ENCODE results near the gene PNPLA6. TPM values are rescaled to one million over a fixed set of nuclear protein-coding genes. Genes with fewer than 3 reads are reported as not detected.
A peak's percentile ranks its signal among the peaks of the same experiment; 100 is the strongest.

The PNPLA6 gene
- 100 to 1,000 TPM in 2 of 3 donors, 10 to 100 TPM in 1; 85.7 to 136 (median 121) TPM for total RNA-seq
- long read RNA-seq, donor 1, full-length matches to known transcripts = 24 of 161 reads
- long read RNA-seq, donor 1, partial matches to known transcripts = 109 of 161 reads
- long read RNA-seq, donor 1, other reads (novel, unspliced or antisense) = 28 of 161 reads
- long read RNA-seq, donor 2, full-length matches to known transcripts = 1 of 14 reads
- long read RNA-seq, donor 2, partial matches to known transcripts = 11 of 14 reads
- long read RNA-seq, donor 2, other reads (novel, unspliced or antisense) = 2 of 14 reads

- Histone ChIP-seq H3K4me3 (peak within 1 kb of the TSS; percentile 73), H3K9me3 (no peaks in the 10 kb centered on the region), H3K36me3 (ENCODE audit: low read depth) (no peaks in the 10 kb centered on the region), H3K4me1 (ENCODE audit: low read depth) (peaks cover 6% of the 10 kb centered on the region)
- intact Hi-C loops (cut with DNase I, micrococcal nuclease) = no loop called here
- TF ChIP-seq, protein P1, sequence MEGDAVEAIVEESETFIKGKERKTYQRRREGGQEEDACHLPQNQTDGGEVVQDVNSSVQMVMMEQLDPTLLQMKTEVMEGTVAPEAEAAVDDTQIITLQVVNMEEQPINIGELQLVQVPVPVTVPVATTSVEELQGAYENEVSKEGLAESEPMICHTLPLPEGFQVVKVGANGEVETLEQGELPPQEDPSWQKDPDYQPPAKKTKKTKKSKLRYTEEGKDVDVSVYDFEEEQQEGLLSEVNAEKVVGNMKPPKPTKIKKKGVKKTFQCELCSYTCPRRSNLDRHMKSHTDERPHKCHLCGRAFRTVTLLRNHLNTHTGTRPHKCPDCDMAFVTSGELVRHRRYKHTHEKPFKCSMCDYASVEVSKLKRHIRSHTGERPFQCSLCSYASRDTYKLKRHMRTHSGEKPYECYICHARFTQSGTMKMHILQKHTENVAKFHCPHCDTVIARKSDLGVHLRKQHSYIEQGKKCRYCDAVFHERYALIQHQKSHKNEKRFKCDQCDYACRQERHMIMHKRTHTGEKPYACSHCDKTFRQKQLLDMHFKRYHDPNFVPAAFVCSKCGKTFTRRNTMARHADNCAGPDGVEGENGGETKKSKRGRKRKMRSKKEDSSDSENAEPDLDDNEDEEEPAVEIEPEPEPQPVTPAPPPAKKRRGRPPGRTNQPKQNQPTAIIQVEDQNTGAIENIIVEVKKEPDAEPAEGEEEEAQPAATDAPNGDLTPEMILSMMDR (IDR thresholded peaks at IDR 0.05) = no peak
- ATAC-seq = peak; percentile 92
- peak; percentile 97 to 99 (median 98) for DNase-seq
Observed at GRCh38 chr19:7535047-7535997, at the start of gene PNPLA6. TSS of gene PNPLA6 (plus strand) at chr19:7535717. CDS start at chr19:7535789, 72 bp downstream.

DNA sequence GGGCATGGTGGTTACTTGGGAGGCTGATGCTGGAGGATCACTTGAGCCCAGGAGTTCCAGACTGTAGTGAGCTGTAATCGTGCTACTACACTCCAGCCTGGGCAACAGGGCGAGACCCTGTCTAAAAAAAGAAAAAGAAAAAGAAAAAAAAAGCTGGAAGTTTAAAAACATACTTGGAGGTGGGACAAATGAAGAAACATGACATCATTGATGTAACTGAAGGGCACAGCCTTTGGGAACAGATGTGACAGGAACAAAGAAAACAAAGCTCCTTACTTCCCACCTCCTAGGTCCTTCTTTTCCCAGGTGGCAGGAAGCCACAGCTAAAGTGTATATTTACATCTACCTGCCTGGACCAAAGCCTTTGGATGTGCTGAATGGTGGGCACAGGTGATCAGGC lies 48.6 kb upstream of the PNPLA6 start:
- no peak for DNase-seq
- ATAC-seq = no peak
- H3K36me3 ChIP-seq (ENCODE audit: low read depth) = no peaks in the 10 kb centered on the region
- peaks cover 13% of the 10 kb centered on the region for H3K4me1 ChIP-seq (ENCODE audit: low read depth)
- H3K4me3 ChIP-seq = no peak overlapping the region
- TF ChIP-seq, protein P1 (IDR thresholded peaks at IDR 0.05) = no peak
- no peaks in the 10 kb centered on the region for H3K9me3 ChIP-seq
- intact Hi-C loops (cut with DNase I, micrococcal nuclease) = no loop called here

GRCh38 chr19:7488736-7489353 lies 46.7 kb upstream of the PNPLA6 start, which contains the start of gene PEX11G:
TSS of gene PEX11G (minus strand) at chr19:7489035. CDS start at chr19:7489010, 25 bp downstream.
- Histone ChIP-seq H3K9me3 (no peaks in the 10 kb centered on the region), H3K4me1 (ENCODE audit: low read depth) (peaks cover 7% of the 10 kb centered on the region), H3K36me3 (ENCODE audit: low read depth) (no peaks in the 10 kb centered on the region), H3K4me3 (peak within 1 kb of the TSS; percentile 20)
- ATAC-seq (peak; percentile 94), DNase-seq (peak; percentile 93 to 97 (median 95))
- intact Hi-C loops (cut with DNase I, micrococcal nuclease) = no loop called here
- TF ChIP-seq, protein P1 (IDR thresholded peaks at IDR 0.05) = no peak

DNA sequence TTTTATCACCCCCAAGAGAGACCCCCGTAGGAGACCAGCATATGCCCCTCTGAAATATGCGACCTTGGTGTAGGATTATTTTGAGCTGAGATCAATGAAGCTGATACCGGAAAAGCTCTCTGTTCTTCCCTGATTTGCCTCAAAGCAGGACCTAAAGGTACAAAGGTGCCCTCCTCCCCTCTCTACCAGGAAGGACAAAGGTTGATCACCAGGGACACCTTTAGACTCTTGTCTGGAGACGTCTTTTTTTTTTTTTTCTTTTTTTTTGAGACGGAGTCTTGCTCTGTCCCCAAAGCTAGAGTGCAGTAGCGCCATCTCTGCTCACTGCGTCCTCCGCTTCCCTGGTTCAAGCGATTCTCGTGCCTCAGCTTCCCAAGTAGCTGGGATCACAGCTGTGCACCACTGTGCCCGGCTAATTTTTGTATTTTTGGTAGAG lies 45.9 kb upstream of the PNPLA6 start:
- H3K4me3 ChIP-seq = no peak overlapping the region
- peak; percentile 78 for ATAC-seq

GRCh38 chr19:7492142-7492541 lies 43.4 kb upstream of the PNPLA6 start:
- intact Hi-C loops (cut with DNase I, micrococcal nuclease) = no loop called here
- no peak overlapping the region for H3K4me3 ChIP-seq
- TF ChIP-seq, protein P1 (IDR thresholded peaks at IDR 0.05) = no peak
- no peaks in the 10 kb centered on the region for H3K36me3 ChIP-seq (ENCODE audit: low read depth)
- ATAC-seq (no peak), DNase-seq (no peak)
- H3K9me3 ChIP-seq = no peaks in the 10 kb centered on the region
- peaks cover 7% of the 10 kb centered on the region for H3K4me1 ChIP-seq (ENCODE audit: low read depth)

More for the DNA sequence above, 45.9 kb upstream of the PNPLA6 start:
- intact Hi-C loops (cut with DNase I, micrococcal nuclease) = no loop called here
- DNase-seq = peak in 2 of 3 donors; percentile 68 to 79
- peaks cover 7% of the 10 kb centered on the region for H3K4me1 ChIP-seq (ENCODE audit: low read depth)
- no peaks in the 10 kb centered on the region for H3K9me3 ChIP-seq
- TF ChIP-seq, protein P1 (IDR thresholded peaks at IDR 0.05) = no peak
- no peaks in the 10 kb centered on the region for H3K36me3 ChIP-seq (ENCODE audit: low read depth)
